ENCODE measurements around the gene CPSF7. TPM values are rescaled to one million over a fixed set of nuclear protein-coding genes. Genes with fewer than 3 reads are reported as not detected.

CPSF7 gene
- total and polyA plus RNA-seq, 2 experiments from 2014 or later, result 27.5 to 39.6 TPM

- Histone ChIP-seq H3K9me3 (ENCODE audit: low read depth) (no peaks in the 10 kb centered on the region), H3K36me3 (replicated peaks; ENCODE audit: insufficient read depth, low read depth) (no peaks in the 10 kb centered on the region), H3K4me1 (ENCODE audit: insufficient read depth) (no peaks in the 10 kb centered on the region), H3K79me2 (peaks cover 4% of the 10 kb centered on the region), H3K27me3 (no peaks in the 10 kb centered on the region), H3K27ac (no peak overlapping the region), H3K4me3 (no peak overlapping the region), H3K9me2 (replicated peaks; ENCODE audit: insufficient read depth) (no peaks in the 10 kb centered on the region), H2AFZ (no peak overlapping the region), H3K4me2 (no peak overlapping the region), H4K20me1 (ENCODE audit: insufficient read depth, poor library complexity, severe bottlenecking) (no peaks in the 10 kb centered on the region)
- DNase-seq (ENCODE audit: low spot score), result no peak
- WGBS (ENCODE audit: low lambda C conversion rate, missing lambda C conversion rate), result 85% methylated on average over 4 of the region's 4 CpGs
- TF ChIP-seq EZH2 (IDR thresholded peaks at IDR 0.05; ENCODE audit: borderline replicate concordance) (no peak), CTCF (IDR thresholded peaks at IDR 0.05; ENCODE audit: poor library complexity) (no peak), EZH2phosphoT487 (IDR thresholded peaks at IDR 0.05; ENCODE audit: low read depth, severe bottlenecking, unreplicated experiment) (no peak)
Measured at GRCh38 chr11:61404641-61405040, 25.1 kb downstream of the CPSF7 start.

DNA sequence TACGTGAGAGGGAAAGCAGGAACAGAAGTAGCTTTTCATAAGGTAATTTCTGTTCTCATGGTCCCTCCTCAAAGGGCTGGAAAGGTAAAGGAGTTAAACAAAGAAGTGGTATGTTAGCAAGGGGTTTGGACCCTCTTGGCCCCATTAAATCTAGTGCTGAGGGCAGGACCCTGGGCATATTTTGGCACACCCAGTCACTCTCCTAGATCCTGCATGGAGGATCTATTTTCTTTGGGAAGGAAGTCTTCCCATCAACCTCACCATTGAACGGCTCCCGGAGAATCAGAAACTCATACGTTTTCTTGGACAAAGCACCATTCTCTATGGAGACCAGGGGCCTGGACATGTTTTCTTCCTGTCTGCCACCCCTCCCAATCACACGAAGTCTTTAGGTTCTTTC is 25.7 kb downstream of the CPSF7 start:
- Histone ChIP-seq H3K27me3 (no peaks in the 10 kb centered on the region), H3K9me2 (replicated peaks; ENCODE audit: insufficient read depth) (no peaks in the 10 kb centered on the region), H3K4me3 (no peak overlapping the region), H3K4me1 (ENCODE audit: insufficient read depth) (no peaks in the 10 kb centered on the region), H4K20me1 (ENCODE audit: insufficient read depth, poor library complexity, severe bottlenecking) (no peaks in the 10 kb centered on the region), H3K27ac (no peak overlapping the region), H2AFZ (no peak overlapping the region), H3K4me2 (no peak overlapping the region), H3K9me3 (ENCODE audit: low read depth) (no peaks in the 10 kb centered on the region), H3K79me2 (peaks cover 4% of the 10 kb centered on the region), H3K36me3 (replicated peaks; ENCODE audit: insufficient read depth, low read depth) (no peaks in the 10 kb centered on the region)
- DNase-seq (ENCODE audit: low spot score), result no peak
- no peak for TF ChIP-seq EZH2 (IDR thresholded peaks at IDR 0.05; ENCODE audit: borderline replicate concordance)
- TF ChIP-seq EZH2phosphoT487 (IDR thresholded peaks at IDR 0.05; ENCODE audit: low read depth, severe bottlenecking, unreplicated experiment), result no peak
- no peak for TF ChIP-seq CTCF (IDR thresholded peaks at IDR 0.05; ENCODE audit: poor library complexity)
- 98% methylated on average over 5 of the region's 5 CpGs for WGBS (ENCODE audit: low lambda C conversion rate, missing lambda C conversion rate)

GRCh38 chr11:61403658-61404057 is 26.1 kb downstream of the CPSF7 start:
- WGBS (ENCODE audit: low lambda C conversion rate, missing lambda C conversion rate), result 95% methylated on average over 1 of the region's 1 CpG
- Histone ChIP-seq H4K20me1 (ENCODE audit: insufficient read depth, poor library complexity, severe bottlenecking) (no peaks in the 10 kb centered on the region), H3K4me1 (ENCODE audit: insufficient read depth) (no peaks in the 10 kb centered on the region), H3K4me2 (no peak overlapping the region), H3K9me3 (ENCODE audit: low read depth) (no peaks in the 10 kb centered on the region), H2AFZ (no peak overlapping the region), H3K27me3 (no peaks in the 10 kb centered on the region), H3K36me3 (replicated peaks; ENCODE audit: insufficient read depth, low read depth) (no peaks in the 10 kb centered on the region), H3K79me2 (peaks cover 2% of the 10 kb centered on the region), H3K27ac (no peak overlapping the region), H3K9me2 (replicated peaks; ENCODE audit: insufficient read depth) (no peaks in the 10 kb centered on the region), H3K4me3 (no peak overlapping the region)
- TF ChIP-seq EZH2phosphoT487 (IDR thresholded peaks at IDR 0.05; ENCODE audit: low read depth, severe bottlenecking, unreplicated experiment), result no peak
- no peak for TF ChIP-seq CTCF (IDR thresholded peaks at IDR 0.05; ENCODE audit: poor library complexity)
- no peak for TF ChIP-seq EZH2 (IDR thresholded peaks at IDR 0.05; ENCODE audit: borderline replicate concordance)
- DNase-seq (ENCODE audit: low spot score), result no peak

DNA sequence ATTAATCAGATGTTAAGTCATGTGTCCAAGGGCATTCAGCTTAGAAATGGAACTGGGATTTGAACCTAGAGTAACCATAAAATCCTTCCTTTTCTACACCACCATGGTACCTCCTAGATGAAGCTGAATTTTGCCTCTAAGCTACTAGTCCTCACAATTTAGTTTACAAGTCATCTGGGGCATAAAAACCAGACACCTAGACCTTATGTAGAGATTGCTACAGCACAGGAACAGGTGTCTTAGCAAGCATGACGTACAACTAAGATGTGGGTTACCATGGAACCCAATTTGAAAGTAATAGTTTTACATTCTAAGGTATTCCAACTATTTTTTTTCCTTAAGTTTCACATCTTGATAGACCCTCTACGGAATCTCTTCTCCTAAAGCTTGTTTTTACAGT is 28.2 kb downstream of the CPSF7 start:
- no peak overlapping the region for H3K4me2 ChIP-seq
- H3K36me3 ChIP-seq (replicated peaks; ENCODE audit: insufficient read depth, low read depth), result no peaks in the 10 kb centered on the region
- DNase-seq (ENCODE audit: low spot score), result no peak
- no peaks in the 10 kb centered on the region for H3K79me2 ChIP-seq
- no peak overlapping the region for H2AFZ ChIP-seq
- H3K27ac ChIP-seq, result no peak overlapping the region
- no peaks in the 10 kb centered on the region for H3K4me1 ChIP-seq (ENCODE audit: insufficient read depth)
- H3K27me3 ChIP-seq, result no peaks in the 10 kb centered on the region
- H4K20me1 ChIP-seq (ENCODE audit: insufficient read depth, poor library complexity, severe bottlenecking), result no peaks in the 10 kb centered on the region
- H3K9me3 ChIP-seq (ENCODE audit: low read depth), result no peaks in the 10 kb centered on the region
- WGBS (ENCODE audit: low lambda C conversion rate, missing lambda C conversion rate), result 93% methylated on average over 2 of the region's 2 CpGs
- H3K4me3 ChIP-seq, result no peak overlapping the region
- TF ChIP-seq EZH2phosphoT487 (IDR thresholded peaks at IDR 0.05; ENCODE audit: low read depth, severe bottlenecking, unreplicated experiment) (no peak), CTCF (IDR thresholded peaks at IDR 0.05; ENCODE audit: poor library complexity) (no peak), EZH2 (IDR thresholded peaks at IDR 0.05; ENCODE audit: borderline replicate concordance) (no peak)
- H3K9me2 ChIP-seq (replicated peaks; ENCODE audit: insufficient read depth), result no peaks in the 10 kb centered on the region

Data from hepatocyte (in vitro differentiated cells).